K562 (cell line): ENCODE results near the gene SCAP. TPM values are rescaled to one million over a fixed set of nuclear protein-coding genes. Genes with fewer than 3 reads are reported as not detected.

Experiments used
- ARID3B ChIP-seq: fragments of 250-450 bp; sonication (Bioruptor Pico); IDR thresholded peaks from 2 replicates; pipeline ENCODE4 v1.4.0; 2020; ENCODE audit warnings: borderline replicate concordance
- ATF6 ChIP-seq: sonication (generic); formaldehyde crosslinking; IDR thresholded peaks from 2 replicates; pipeline ENCODE4 v1.4.0; 2020; ENCODE audit warnings: mild to moderate bottlenecking, missing genetic modification reagents
- BDP1 ChIP-seq: IDR thresholded peaks from 3 replicates; pipeline ENCODE4 v1.6.1; 2011; ENCODE audit not compliant: insufficient read length, insufficient read depth
- CBFA2T3 ChIP-seq: fragments of 450-650 bp; IDR thresholded peaks from 2 replicates; pipeline ENCODE4 v1.6.1; 2017
- CLOCK ChIP-seq: fragments of 250-450 bp; sonication (Bioruptor Pico); IDR thresholded peaks from 2 replicates; pipeline ENCODE4 v1.4.0; 2020; ENCODE audit warnings: mild to moderate bottlenecking, moderate library complexity, borderline replicate concordance
- CREM ChIP-seq: IDR thresholded peaks from 2 replicates; pipeline ENCODE4 v1.6.1; 2014; ENCODE audit warnings: antibody characterized with exemption, low read depth
- HIVEP1 ChIP-seq: fragments of 250-450 bp; sonication (Bioruptor Pico); IDR thresholded peaks from 2 replicates; pipeline ENCODE4 v1.4.0; 2020; ENCODE audit warnings: mild to moderate bottlenecking
- HNRNPLL ChIP-seq: fragments of 200-400 bp; formaldehyde crosslinking; IDR thresholded peaks from 2 replicates; pipeline ENCODE4 v1.6.1; 2017; ENCODE audit warnings: low read length, low read depth, mild to moderate bottlenecking; ENCODE audit not compliant: poor library complexity, severe bottlenecking
- ID3 ChIP-seq, 2 experiments: fragments of 250-450 bp in 1 of 2; fragments of 450-650 bp in 1 of 2; sonication (Bioruptor Pico) in 1 of 2; IDR thresholded peaks; 2 replicates each; pipeline versions ENCODE4 v1.6.1 to v1.8.0; 2016 to 2021; ENCODE audit warnings: mild to moderate bottlenecking in 2 of 2, moderate library complexity in 2 of 2, missing compliant biosample characterization in 1 of 2, missing genetic modification characterization in 1 of 2
- LARP7 ChIP-seq: fragments of 450-650 bp; IDR thresholded peaks from 2 replicates; pipeline ENCODE4 v1.6.1; 2016
- MAFG ChIP-seq: fragments of 450-650 bp; conservative IDR thresholded peaks from 2 replicates; pipeline ENCODE4 v1.6.1; 2016; ENCODE audit warnings: missing genetic modification characterization, missing compliant biosample characterization
- PPARD ChIP-seq: fragments of 250-450 bp; sonication (Bioruptor Pico); IDR thresholded peaks from 2 replicates; pipeline ENCODE4 v1.8.0; 2022; ENCODE audit warnings: inconsistent platforms, mild to moderate bottlenecking, moderate library complexity
- RBBP5 ChIP-seq: fragments of 200-600 bp; sonication (generic); IDR thresholded peaks from 2 replicates; pipeline ENCODE4 v1.6.1; 2012; ENCODE audit warnings: borderline replicate concordance, mild to moderate bottlenecking, low read length, control low read depth, inconsistent platforms; ENCODE audit not compliant: insufficient read depth, poor library complexity, severe bottlenecking
- SNRNP70 ChIP-seq: fragments of 200-400 bp; formaldehyde crosslinking; optimal IDR thresholded peaks from 2 replicates; pipeline ENCODE3; 2017; ENCODE audit warnings: low read depth, low read length
- ZBTB2 ChIP-seq: fragments of 450-650 bp; IDR thresholded peaks from 2 replicates; pipeline ENCODE4 v1.6.1; 2016; ENCODE audit warnings: antibody characterized with exemption
- ZNF165 ChIP-seq: fragments of 250-450 bp; sonication (Bioruptor Pico); IDR thresholded peaks from 2 replicates; pipeline ENCODE4 v1.4.0; 2020; ENCODE audit warnings: borderline replicate concordance
- ZNF347 ChIP-seq: fragments of 450-650 bp; formaldehyde crosslinking; IDR thresholded peaks from 2 replicates; pipeline ENCODE4 v1.4.0; 2020; ENCODE audit warnings: low read depth, mild to moderate bottlenecking, moderate library complexity
- polyA plus RNA-seq, 8 experiments: library from polyadenylated mRNA; depleted of rRNA in 4 of 8; stranded (reverse) in 5 of 8; unstranded in 3 of 8; fragments of >200 nt; fragmentation: Nextera tagmentation in 2 of 8; fragmentation: Illumina TruSeq in 1 of 8; extraction: Ambion mirVana in 2 of 8; extraction: Trizol in 1 of 8; gene quantifications; 2 replicates each; pipeline versions ENCODE4 v1.2.1 to v1.2.3, GENCODE V29; 2011 to 2014; ENCODE audit warnings: inconsistent platforms in 1 of 8, missing spikeins in 1 of 8
- total RNA-seq, 7 experiments: library from RNA; depleted of rRNA in 6 of 7; stranded (reverse); fragments of >200 nt in 6 of 7; fragmentation: Illumina TruSeq in 2 of 7; extraction: Trizol in 2 of 7; gene quantifications; 2 replicates each; pipeline versions ENCODE4 v1.2.1 to v1.2.3, GENCODE V29; 2011 to 2021; ENCODE audit warnings: low replicate concordance in 1 of 7

Gene SCAP
- total and polyA plus RNA-seq, 9 of the 15 experiments (the other 6 are each of a cell fraction or from before 2014, with no cell fraction given) = 2.6 to 104 (median 37.8) TPM

GRCh38 chr3:47522082-47522987 is 46.6 kb upstream of the SCAP start (continued):
- TF ChIP-seq RBBP5 = no peak
- peak; percentile 53 for TF ChIP-seq CBFA2T3
- TF ChIP-seq CREM = peak; percentile 50; the same call in 1 of the 2 replicates
- no peak for TF ChIP-seq ZBTB2
- no peak for TF ChIP-seq ARID3B (CRISPR knock-in tag)
- TF ChIP-seq ZNF347 (CRISPR knock-in tag) = no peak
- no peak for TF ChIP-seq SNRNP70
- TF ChIP-seq ZNF165 = no peak
- no peak for TF ChIP-seq MAFG (tag)
- TF ChIP-seq ID3 (CRISPR knock-in tag; IDR thresholded peaks at IDR 0.05) = no peak
- TF ChIP-seq ID3 (tag; IDR thresholded peaks at IDR 0.05) = peak; percentile 90
- TF ChIP-seq LARP7 = no peak
- no peak for TF ChIP-seq HNRNPLL
- TF ChIP-seq ATF6 (CRISPR knock-in tag) = no peak
- no peak for TF ChIP-seq CLOCK (CRISPR knock-in tag)
- TF ChIP-seq PPARD (CRISPR knock-in tag) = no peak
- no peak for TF ChIP-seq BDP1
- TF ChIP-seq HIVEP1 (CRISPR knock-in tag) = no peak
